NCI-H187 treated with DMSO at 0.1 percent for 48 hours (cell line): ENCODE data around the gene TAF6L.
"Not testable (repeated sequence)": the region's sequence is repeated elsewhere in the genome, so short reads cannot be mapped to it uniquely, and the experiment has no call there.

Experiments used
- DNase-seq: peaks from one replicate; lab custom pipeline; 2025; lab: John Stamatoyannopoulos, UW

The TAF6L gene

DNA sequence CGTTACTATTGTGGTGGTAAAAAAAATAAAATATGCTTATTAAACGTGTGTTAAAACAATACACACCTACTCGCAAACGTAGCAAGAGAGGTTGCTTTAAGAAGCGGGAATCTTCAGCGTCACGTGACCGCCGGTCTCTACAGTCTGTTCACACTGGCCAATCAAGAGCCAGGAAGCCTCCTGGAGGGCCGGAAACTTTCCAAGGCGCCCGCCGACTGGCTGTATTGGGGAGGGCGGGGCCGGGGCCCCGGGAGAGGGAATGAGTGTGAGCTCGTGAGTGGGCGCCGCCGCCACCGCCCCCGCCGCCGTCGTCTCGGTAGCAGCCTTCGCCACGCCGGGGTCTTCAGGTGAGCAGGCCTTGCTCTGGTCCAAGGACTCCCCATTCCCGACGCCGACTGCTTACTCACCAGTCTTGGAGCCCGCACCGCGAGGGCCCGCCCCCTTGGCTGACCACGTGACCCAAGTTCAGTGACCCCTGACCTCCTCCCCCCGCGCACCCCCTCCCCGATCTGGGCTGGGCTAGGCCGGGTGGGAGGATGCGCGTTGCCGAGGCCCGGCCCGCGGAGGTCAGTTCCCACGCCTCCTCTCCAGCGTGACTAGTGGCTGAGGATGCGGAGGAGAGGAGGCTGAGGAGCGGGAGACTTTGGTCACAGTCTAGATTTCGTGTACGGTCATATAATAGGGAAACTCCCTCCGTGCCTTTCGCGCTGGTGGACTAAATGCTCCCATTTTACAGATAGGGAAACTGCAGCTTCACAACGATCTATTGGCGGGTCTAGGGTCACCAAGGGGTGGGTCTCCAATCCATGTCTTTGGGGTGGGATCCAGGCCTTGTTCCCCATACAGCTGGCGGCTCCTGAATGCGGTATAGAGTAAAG lies at the start of gene TAF6L:
TSS of gene TAF6L (plus strand) at position 253 of the 878 bp plus-strand sequence. CDS start 4,388 bp downstream, outside the sequence.
- DNase-seq, result peak; percentile 93

DNA sequence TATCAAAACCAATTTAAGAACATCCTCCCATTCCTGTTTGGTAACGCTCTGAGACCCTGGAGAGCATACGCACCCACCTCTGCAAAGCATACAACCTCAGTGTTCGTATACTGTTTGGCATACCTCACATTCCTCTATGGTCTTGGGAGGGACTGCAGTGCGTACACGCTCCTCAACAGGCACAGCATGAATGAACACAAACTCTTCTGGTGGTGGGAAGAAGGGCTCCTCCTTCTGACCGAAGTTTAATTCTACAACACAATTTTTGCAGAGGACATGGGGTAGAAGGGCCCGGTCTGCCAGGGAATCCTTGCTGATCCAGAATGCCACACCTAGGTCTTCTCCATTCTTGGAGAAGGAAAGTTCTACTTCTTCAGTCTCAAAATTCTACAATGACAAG lies 49.2 kb upstream of the TAF6L start:
- no peak for DNase-seq

DNA sequence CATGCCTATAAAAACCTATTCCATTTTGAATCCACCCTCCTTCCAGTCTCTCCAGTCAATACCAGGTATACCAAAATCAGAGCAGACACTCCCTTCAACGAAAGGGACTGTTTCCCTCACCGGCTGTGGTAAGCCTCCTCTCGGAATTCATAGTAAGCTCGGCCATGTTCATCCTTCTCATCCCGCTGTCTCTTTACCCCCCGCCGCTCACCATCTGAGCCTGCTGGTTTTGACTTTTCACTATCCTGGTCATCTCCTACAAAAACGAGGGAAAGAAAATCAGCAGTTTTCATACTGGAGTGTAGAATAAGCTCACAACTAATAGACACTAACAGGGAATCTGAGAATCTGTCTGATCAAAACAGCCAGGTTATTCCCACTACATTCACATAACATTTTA lies 47.0 kb upstream of the TAF6L start:
- DNase-seq, result no peak

GRCh38 chr11:62725646-62726045 lies 45.5 kb upstream of the TAF6L start:
- no peak for DNase-seq

DNA sequence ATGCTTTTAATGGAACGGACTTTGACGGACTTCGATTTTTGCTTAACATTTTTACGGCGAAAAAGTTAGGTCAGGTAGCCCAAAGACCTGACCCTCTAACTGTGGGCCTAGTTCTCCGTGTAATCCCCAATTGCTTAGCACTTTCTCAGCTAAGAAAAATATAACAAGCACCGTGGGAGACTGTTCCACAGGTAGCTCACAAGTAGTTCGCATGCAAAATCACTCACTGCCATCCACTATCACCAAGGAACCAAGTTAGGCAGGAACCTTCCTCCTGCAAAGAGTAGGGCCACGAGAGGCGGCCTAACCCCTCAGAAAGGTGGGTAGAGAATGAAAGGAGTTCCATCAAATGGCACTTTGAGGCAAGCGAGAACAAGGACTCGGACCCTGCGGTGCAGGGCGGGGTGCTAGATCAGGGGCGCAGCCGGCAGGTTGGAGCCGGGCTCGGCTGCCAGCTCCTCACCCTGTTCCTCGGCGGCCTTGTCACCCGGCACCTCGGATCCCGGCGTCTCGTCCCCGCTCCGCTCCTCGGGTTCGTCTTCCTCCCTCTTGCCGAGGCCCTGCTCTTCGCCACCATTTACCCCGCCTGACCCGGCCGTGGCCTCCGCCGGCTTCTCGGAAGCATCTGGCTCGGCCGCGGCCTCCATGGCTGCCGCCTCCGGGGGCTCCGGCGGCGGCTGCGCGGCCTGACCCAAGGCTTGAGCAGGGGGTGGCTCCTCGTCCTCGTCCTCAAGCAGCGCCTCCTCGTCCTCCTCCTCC lies 44.9 kb upstream of the TAF6L start:
- no peak for DNase-seq

- no peak for DNase-seq
Observed at GRCh38 chr11:62726915-62727164, 44.4 kb upstream of the TAF6L start.

- DNase-seq, result peak; percentile 97
Observed at GRCh38 chr11:62727165-62727871, 43.9 kb upstream of the TAF6L start, which contains the start of gene HNRNPUL2. Gene HNRNPUL2, minus strand, starts transcription at chr11:62727457. Its CDS starts 301 bp downstream, at chr11:62727156.

GRCh38 chr11:62727872-62728170 lies 43.4 kb upstream of the TAF6L start:
- DNase-seq, result peak; percentile 98

- peak; percentile 76 for DNase-seq
Observed at GRCh38 chr11:62728171-62728988, 42.8 kb upstream of the TAF6L start, which contains the start of gene TTC9C. Gene TTC9C, plus strand, starts transcription at chr11:62728486. Its CDS starts 363 bp downstream, at chr11:62728849.

DNA sequence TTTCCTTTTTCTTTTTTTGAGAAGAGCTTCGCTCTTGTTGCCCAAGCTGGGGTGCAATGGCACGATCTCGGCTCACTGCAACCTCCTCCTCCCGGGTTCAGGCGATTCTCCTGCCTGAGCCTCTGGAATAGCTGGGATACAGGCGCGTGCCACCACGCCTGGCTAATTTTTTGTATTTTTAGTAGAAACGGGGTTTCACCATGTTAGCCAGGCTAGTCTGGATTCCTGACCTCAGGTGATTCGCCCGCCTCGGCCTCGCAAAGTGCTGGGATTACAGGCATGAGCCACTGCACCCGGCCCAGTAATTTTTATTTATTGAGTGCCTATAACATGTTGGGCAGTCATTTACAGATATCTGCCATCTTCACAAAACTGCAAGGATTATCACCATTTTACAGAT lies 41.1 kb upstream of the TAF6L start:
- DNase-seq, result not testable (repeated sequence)

DNA sequence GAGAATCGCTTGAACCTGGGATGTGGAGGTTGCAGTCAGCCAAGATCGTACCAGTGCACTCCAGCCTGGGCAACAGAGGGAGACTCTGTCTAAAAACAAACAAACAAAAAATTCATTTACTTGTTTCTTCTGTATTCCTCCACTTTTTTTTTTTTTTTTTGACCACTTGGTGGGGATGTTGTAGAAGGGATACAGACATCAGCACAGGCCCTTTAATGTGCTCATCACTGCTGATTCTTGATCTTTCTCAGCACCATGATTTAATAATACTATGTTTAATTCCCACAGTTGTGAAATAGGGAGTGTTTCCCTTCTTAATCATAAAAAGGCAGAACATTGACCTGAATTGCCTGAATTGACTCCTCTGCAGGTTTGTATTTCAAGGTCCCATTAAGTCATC lies 38.4 kb upstream of the TAF6L start:
- no peak for DNase-seq

GRCh38 chr11:62737196-62737595 lies 34.0 kb upstream of the TAF6L start:
- DNase-seq, result no peak

DNA sequence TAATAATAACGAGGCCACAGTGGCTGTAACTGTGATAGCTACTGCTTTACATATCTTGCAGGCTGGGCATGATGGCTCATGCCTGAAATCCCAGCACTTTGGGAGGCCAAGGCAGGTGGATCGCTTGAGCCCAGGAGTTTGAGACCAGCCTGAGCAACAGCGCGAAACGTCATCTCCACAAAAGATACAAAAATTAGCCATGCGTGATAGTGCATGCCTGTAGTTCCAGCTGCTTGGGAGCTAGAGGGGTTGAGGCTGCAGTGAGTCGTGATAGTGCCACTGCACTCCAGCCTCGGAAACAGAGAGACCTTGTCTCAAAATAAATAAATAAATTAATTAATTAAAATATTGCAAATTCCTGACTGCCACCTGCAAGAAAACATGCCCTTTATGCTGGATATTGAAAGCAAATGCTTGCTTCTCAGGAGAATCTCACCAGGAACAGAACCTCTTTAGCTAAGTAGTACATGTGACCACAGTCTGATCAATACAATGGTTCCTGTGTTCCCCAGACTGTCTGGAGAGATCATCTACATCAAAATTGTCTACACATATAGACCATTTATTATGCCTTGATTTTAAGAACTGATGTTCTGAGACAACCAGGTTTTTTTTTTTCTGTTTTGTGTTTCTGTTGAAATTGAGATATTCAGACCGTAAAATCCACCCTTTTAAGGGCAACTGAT lies 23.6 kb upstream of the TAF6L start:
- no peak for DNase-seq

DNA sequence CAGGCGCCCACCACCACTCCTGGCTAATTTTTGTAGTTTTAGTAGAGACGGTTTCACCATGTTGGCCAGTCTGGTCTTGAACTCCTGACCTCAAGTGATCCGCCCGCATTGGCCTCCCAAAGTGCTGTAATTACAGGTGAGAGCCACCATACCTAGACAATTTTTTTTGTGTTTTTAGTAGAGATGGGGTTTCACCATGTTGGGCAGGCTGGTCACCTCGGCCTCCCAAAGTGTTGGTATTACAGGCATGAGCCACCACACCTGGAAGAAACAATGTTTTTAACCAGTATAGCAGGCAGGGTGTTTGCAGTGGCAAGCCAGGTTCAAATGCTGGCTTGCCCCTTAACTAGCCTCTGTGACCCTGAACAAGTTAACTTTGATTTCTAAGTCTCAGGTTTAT lies 21.3 kb upstream of the TAF6L start:
- DNase-seq, result not testable (repeated sequence)

DNA sequence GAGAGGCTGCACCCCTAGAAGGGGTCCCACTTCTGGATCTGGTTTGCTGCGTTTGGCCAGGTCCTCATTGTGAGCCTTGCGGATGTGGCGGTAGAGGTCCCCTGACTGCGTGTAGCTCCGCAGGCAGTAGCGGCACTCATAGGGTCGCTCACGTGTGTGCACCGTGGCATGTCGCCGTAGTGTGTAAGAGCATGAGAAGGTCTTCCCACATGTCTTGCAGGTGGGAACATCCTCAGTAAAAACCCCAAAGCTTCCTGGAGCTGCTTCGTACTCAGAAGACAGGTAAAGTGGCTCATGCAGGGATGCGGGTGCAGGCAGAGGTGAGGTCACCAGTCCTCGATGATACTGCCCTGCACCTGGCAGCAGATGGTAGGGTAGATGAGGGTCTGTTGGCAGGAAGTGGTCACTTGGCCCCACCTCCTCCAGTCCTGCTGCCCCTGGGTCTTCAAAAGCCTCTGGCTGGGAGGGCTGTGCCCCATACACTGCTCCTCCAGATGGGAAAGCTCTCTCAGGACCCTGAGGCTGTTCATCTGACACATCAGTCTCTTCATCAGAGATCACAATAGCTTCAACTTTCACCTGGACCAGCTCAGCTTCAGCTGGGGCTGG lies 18.9 kb upstream of the TAF6L start:
- no peak for DNase-seq

GRCh38 chr11:62752994-62753735 lies 18.0 kb upstream of the TAF6L start:
- no peak for DNase-seq

DNA sequence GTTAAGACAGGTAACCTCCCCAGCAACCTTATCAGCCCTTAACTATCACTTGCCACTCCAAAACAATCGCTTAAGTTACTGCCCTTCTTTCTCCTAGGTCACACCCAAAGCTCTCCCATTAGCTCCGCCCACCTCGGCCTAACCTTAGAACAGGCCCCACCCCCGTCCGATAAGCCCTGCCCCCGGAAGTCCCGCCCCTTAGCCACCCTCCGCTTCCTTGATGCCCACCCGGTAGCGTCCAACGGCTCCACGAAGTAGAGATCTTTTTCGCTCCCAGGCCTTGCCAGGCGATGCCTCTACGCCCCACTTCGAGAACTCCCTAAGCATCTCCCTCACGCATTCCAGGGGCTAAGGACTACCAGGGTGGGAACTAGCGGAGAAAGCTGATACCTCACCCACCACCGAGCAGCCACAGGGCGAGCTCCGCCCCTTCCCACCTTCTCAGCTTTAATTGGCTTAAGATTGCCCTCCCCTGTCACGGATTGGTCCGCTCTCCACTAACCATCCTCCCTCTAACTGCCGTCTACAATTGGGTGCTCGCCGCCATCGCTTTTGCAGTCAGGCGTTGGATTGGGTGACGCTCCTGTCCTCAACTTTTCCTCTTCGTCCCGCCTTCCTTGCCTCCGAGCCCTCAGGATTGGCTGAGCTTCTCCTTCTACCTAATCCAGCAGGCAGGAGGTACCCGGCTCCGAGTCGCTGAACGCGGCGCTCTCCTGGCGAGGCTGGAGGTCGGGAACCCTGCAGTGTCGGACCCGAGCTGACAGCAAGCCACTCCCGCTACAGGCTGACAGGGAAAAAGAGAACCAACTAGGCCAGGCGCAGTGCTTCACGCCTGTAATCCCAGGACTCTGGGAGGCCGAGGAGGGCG lies 17.2 kb upstream of the TAF6L start, which contains the start of gene ZBTB3:
TSS of gene ZBTB3 (minus strand) at position 425 of the 868 bp plus-strand sequence. CDS start 496 bp downstream, outside the sequence.
- DNase-seq, result peak; percentile 100

DNA sequence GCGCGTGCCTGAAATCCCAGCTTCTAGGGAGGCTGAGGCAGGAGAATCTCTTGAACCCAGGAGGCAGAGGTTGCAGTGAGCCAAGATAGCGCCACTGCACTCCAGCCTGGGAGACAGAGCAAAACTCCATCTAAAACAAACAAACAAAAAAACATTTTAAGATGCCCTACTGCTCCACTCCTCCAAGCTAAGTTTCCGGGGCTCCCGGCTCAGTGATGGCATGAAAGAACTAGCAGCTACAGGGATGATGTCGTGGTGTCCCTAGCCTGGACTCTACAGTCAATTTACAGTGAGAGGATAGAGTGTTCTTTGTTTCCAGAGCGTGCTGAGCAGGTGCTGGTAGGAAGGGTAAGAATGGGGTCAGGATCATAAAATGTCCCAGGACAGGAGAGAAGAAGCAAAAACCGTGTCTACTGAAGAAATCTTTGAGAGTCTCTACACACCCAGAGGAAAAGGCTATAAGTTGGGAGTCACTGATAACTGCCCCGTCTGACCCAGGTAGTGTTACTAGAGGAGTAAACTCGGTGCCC lies 16.0 kb upstream of the TAF6L start:
- no peak for DNase-seq
